ENCODE data around the gene RANBP10.

RANBP10 gene

DNA sequence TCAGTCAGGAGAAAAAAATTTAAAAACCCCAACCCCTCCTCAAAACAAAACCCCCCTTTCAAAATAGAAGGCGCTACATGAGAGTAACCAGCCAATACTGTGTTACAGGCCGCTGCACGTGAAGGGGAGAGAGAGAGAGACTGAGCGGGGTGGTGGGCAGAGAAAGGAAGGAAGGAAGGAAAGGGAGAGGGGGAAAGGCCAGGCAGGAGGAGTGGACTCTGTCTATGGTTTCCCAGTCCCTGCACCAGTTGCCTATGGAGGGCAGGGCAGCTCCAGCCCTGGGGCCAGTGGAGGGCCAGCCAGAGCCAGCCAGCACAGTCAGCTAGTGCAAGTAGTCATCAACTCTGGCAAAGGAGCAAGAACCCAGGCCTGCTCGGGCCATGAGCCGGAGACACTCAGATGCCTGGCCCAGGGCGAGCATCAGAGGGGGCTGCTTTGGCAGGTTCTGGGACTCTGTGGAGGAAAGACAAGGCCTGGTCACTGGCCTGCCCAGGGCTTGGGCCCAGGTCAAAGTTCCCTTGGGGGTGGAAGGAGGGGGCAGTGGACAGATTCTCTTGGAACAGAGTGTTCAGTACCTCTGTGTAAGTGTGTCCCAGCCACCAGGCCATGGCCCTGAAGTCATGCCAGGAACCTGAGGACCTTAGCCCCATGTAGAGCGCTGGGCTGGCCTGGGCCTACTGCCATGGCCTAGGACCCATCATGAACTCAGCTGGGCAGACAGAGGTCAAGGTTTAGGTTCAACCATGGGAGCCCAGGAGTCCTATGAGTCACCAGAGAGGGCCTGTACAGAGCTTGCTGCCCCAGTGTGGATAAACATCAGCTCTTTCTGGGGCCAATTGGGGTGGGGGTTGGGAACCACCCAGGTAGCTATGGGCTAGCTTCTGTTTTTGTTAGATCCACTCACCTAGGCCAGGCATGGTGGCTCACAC, 80.0 kb downstream of the RANBP10 start:
- Histone ChIP-seq H3K27ac (replicated peaks) (no peak overlapping the region), H3K4me3 (replicated peaks; ENCODE audit: insufficient read depth, low read length) (no peak overlapping the region), H3K27me3 (ENCODE audit: insufficient read depth, poor library complexity, severe bottlenecking) (no peaks in the 10 kb centered on the region)
- TF ChIP-seq POLR2AphosphoS5 (IDR thresholded peaks at IDR 0.05; ENCODE audit: low read depth) (no peak), GABPA (IDR thresholded peaks at IDR 0.05; ENCODE audit: low read depth) (no peak), SPI1 (IDR thresholded peaks at IDR 0.05; ENCODE audit: borderline replicate concordance, low read depth) (no peak)
- TF ChIP-seq, protein P1, sequence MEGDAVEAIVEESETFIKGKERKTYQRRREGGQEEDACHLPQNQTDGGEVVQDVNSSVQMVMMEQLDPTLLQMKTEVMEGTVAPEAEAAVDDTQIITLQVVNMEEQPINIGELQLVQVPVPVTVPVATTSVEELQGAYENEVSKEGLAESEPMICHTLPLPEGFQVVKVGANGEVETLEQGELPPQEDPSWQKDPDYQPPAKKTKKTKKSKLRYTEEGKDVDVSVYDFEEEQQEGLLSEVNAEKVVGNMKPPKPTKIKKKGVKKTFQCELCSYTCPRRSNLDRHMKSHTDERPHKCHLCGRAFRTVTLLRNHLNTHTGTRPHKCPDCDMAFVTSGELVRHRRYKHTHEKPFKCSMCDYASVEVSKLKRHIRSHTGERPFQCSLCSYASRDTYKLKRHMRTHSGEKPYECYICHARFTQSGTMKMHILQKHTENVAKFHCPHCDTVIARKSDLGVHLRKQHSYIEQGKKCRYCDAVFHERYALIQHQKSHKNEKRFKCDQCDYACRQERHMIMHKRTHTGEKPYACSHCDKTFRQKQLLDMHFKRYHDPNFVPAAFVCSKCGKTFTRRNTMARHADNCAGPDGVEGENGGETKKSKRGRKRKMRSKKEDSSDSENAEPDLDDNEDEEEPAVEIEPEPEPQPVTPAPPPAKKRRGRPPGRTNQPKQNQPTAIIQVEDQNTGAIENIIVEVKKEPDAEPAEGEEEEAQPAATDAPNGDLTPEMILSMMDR (IDR thresholded peaks at IDR 0.05; ENCODE audit: insufficient read depth, low read length): no peak
- TF ChIP-seq, protein P2, sequence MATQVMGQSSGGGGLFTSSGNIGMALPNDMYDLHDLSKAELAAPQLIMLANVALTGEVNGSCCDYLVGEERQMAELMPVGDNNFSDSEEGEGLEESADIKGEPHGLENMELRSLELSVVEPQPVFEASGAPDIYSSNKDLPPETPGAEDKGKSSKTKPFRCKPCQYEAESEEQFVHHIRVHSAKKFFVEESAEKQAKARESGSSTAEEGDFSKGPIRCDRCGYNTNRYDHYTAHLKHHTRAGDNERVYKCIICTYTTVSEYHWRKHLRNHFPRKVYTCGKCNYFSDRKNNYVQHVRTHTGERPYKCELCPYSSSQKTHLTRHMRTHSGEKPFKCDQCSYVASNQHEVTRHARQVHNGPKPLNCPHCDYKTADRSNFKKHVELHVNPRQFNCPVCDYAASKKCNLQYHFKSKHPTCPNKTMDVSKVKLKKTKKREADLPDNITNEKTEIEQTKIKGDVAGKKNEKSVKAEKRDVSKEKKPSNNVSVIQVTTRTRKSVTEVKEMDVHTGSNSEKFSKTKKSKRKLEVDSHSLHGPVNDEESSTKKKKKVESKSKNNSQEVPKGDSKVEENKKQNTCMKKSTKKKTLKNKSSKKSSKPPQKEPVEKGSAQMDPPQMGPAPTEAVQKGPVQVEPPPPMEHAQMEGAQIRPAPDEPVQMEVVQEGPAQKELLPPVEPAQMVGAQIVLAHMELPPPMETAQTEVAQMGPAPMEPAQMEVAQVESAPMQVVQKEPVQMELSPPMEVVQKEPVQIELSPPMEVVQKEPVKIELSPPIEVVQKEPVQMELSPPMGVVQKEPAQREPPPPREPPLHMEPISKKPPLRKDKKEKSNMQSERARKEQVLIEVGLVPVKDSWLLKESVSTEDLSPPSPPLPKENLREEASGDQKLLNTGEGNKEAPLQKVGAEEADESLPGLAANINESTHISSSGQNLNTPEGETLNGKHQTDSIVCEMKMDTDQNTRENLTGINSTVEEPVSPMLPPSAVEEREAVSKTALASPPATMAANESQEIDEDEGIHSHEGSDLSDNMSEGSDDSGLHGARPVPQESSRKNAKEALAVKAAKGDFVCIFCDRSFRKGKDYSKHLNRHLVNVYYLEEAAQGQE (IDR thresholded peaks at IDR 0.05; ENCODE audit: insufficient replicate concordance, low read depth): no peak
- DNase-seq (ENCODE audit: low read depth in 1 of 2, low spot score in 1 of 2): no peak

DNA sequence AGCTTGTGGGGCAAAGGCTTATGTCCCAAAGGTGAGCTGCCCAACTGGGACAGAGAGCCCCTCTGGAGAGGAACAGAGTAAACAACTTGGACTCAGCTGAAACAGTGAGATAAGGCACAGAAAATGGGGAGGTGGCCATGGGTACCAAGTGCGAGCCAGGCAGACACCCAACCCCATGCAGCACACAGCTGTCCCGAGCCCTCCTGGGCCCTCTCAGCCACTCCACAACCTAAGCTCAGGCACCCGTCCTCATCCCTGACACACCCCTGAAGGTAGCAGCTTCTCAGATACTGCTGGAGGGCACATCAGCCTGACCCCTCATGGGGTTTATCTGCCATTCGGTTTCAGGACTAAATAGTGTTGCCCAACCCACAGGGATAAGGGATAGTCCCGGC, 82.5 kb downstream of the RANBP10 start:
- Histone ChIP-seq H3K4me3 (replicated peaks; ENCODE audit: insufficient read depth, low read length) (no peak overlapping the region), H3K27me3 (ENCODE audit: insufficient read depth, poor library complexity, severe bottlenecking) (no peaks in the 10 kb centered on the region), H3K27ac (replicated peaks) (no peak overlapping the region)
- TF ChIP-seq, protein P1 (IDR thresholded peaks at IDR 0.05; ENCODE audit: insufficient read depth, low read length): no peak
- TF ChIP-seq, protein P2 (IDR thresholded peaks at IDR 0.05; ENCODE audit: insufficient replicate concordance, low read depth): no peak
- TF ChIP-seq GABPA (IDR thresholded peaks at IDR 0.05; ENCODE audit: low read depth) (no peak), SPI1 (IDR thresholded peaks at IDR 0.05; ENCODE audit: borderline replicate concordance, low read depth) (no peak), POLR2AphosphoS5 (IDR thresholded peaks at IDR 0.05; ENCODE audit: low read depth) (no peak)
- no peak for DNase-seq (ENCODE audit: low read depth in 1 of 2, low spot score in 1 of 2)

DNA sequence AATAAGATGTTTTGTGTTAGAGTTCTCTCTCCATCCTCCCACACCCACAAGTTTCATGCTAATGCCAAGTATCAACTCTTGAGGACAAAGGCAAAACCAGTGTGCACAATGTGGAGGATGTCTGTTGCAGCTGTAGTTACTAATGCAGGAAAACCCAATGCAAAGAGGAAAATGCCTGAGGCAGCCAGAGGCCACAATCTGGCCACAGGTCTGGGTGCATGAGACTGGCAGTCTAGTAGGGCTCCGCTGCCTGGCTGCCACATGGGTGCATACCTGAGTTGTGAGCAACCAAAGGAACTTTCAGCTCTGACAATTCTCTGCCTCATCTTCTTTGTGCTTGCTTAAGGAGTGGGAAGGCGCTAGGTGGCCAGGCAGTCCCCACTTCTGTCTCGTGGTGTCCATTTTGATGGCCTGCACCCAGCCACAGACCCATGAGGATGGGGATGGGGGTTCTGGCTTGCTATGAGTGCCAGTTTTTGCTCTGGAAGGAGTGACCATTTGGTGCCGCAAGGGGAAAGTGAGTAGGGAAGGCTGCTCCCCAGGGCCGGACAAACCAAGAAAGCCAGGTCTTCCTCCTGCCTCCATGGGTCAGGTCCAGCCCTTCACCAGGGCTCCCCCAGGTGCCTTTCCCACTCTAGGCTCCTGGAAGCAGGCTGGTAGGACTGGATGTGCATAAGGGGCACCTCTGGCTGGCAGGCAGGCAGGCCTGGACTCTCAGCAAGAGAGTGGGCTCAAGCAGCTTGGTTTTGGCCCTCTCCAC, 83.0 kb downstream of the RANBP10 start:
- TF ChIP-seq GABPA (IDR thresholded peaks at IDR 0.05; ENCODE audit: low read depth): no peak
- TF ChIP-seq, protein P2 (IDR thresholded peaks at IDR 0.05; ENCODE audit: insufficient replicate concordance, low read depth): no peak
- no peak for TF ChIP-seq POLR2AphosphoS5 (IDR thresholded peaks at IDR 0.05; ENCODE audit: low read depth)
- TF ChIP-seq SPI1 (IDR thresholded peaks at IDR 0.05; ENCODE audit: borderline replicate concordance, low read depth): no peak
- TF ChIP-seq, protein P1 (IDR thresholded peaks at IDR 0.05; ENCODE audit: insufficient read depth, low read length): no peak
- no peak for DNase-seq (ENCODE audit: low read depth in 1 of 2, low spot score in 1 of 2)
- no peak overlapping the region for H3K4me3 ChIP-seq (replicated peaks; ENCODE audit: insufficient read depth, low read length)
- H3K27ac ChIP-seq (replicated peaks): no peak overlapping the region
- no peaks in the 10 kb centered on the region for H3K27me3 ChIP-seq (ENCODE audit: insufficient read depth, poor library complexity, severe bottlenecking)

All from HL-60 (cell line).